Measurements from ENCODE around the gene ZNF256. TPM values are rescaled to one million over a fixed set of nuclear protein-coding genes. Genes with fewer than 3 reads are reported as not detected.
A peak's percentile ranks its signal among the peaks of the same experiment; 100 is the strongest.

Gene ZNF256
- total and polyA plus RNA-seq, 9 of the 15 experiments (the other 6 are each of a cell fraction or from before 2014, with no cell fraction given) = 0.07 to 0.36 (median 0.21) TPM; not detected in 1

- H3K27ac ChIP-seq (ENCODE audit: extremely low read depth, low read depth, low read length) = no peak overlapping the region
- TF ChIP-seq NR2C1 (IDR thresholded peaks at IDR 0.05) (no peak), NR2C1 (tag; IDR thresholded peaks at IDR 0.05) (no peak), ZNF174 (CRISPR knock-in tag; IDR thresholded peaks at IDR 0.05) (no peak)
- no peak overlapping the region for H3K9ac ChIP-seq (ENCODE audit: insufficient read depth in 1 of 2, low read depth in 2 of 2, low read length in 2 of 2)
These were observed 453 bp downstream of the ZNF256 start for GRCh38 chr19:57947088-57947418.

GRCh38 chr19:57946316-57946715 lies 1.2 kb downstream of the ZNF256 start:
- CTCF ChIA-PET (ENCODE audit: low intra/inter-chr PET ratio) = interaction anchor here (0.6 kb wide), 1 partner anchor 253 kb away, joined by 3 read pairs; no protein-coding TSS in a partner anchor
- H2AFZ ChIP-seq (ENCODE audit: low read depth, low read length) = no peak overlapping the region
- no peaks in the 10 kb centered on the region for H3K27me3 ChIP-seq (ENCODE audit: control insufficient read depth in 2 of 2, insufficient read depth in 2 of 2, low read length in 2 of 2)
- H3K4me3 ChIP-seq = no peak overlapping the region; the same call in 1 of the 2 replicates
- H3K4me2 ChIP-seq (ENCODE audit: insufficient read depth, low read length) = no peak overlapping the region
- H3K79me2 ChIP-seq (ENCODE audit: control insufficient read depth, insufficient read depth, low read length) = no peaks in the 10 kb centered on the region
- WGBS (ENCODE audit: insufficient coverage, low coverage, missing lambda C conversion rate) = 0% methylated on average over 2 of the region's 2 CpGs
- no peak for DNase-seq (ENCODE audit: extremely low read depth in 1 of 4, low spot score in 3 of 4)
- H3K4me1 ChIP-seq (replicated peaks in 1 of 2; ENCODE audit: control insufficient read depth in 2 of 2, insufficient read depth in 2 of 2, low read length in 2 of 2) = no peaks in the 10 kb centered on the region
- BruUV-seq (replicated peaks) = no TSS peak
- H3K9me3 ChIP-seq (replicated peaks; ENCODE audit: control insufficient read depth, insufficient read depth, low read depth, low read length) = no peaks in the 10 kb centered on the region; the same call in 1 of the 2 replicates
- no peak overlapping the region for H3K9ac ChIP-seq (ENCODE audit: insufficient read depth in 1 of 2, low read depth in 2 of 2, low read length in 2 of 2)
- no peaks in the 10 kb centered on the region for H4K20me1 ChIP-seq (replicated peaks; ENCODE audit: control insufficient read depth, insufficient read depth, low read length)
- POLR2A ChIA-PET = no interaction called here
- H3K36me3 ChIP-seq (ENCODE audit: control insufficient read depth, insufficient read depth, low read length) = no peaks in the 10 kb centered on the region
- no peak for FAIRE-seq
- ATAC-seq = no peak
- intact Hi-C loops (cut with micrococcal nuclease) (no loop called here), in situ Hi-C loops (cut with MboI) (no loop called here)
- H3K27ac ChIP-seq (ENCODE audit: extremely low read depth, low read depth, low read length) = no peak overlapping the region
- no peaks in the 10 kb centered on the region for H3K9me1 ChIP-seq (ENCODE audit: control insufficient read depth, insufficient read depth, low read length)
- TF ChIP-seq SP2 (IDR thresholded peaks at IDR 0.05; ENCODE audit: extremely low read depth, low read depth, low read length, poor library complexity, severe bottlenecking) (no peak), MEIS2 (IDR thresholded peaks at IDR 0.05; ENCODE audit: partially characterized antibody) (no peak), ZBTB17 (CRISPR knock-in tag; IDR thresholded peaks at IDR 0.05) (no peak), ID3 (CRISPR knock-in tag; IDR thresholded peaks at IDR 0.05) (no peak), ID3 (tag; IDR thresholded peaks at IDR 0.05) (no peak), CEBPB (tag; IDR thresholded peaks at IDR 0.05) (no peak), SMAD4 (CRISPR knock-in tag; conservative IDR thresholded peaks at IDR 0.05) (no peak), NCOR1 (IDR thresholded peaks at IDR 0.05) (no peak), ZNF512 (tag; IDR thresholded peaks at IDR 0.05) (no peak), HOXB6 (CRISPR knock-in tag; IDR thresholded peaks at IDR 0.05; ENCODE audit: borderline replicate concordance) (no peak), NCOA1 (IDR thresholded peaks at IDR 0.05; ENCODE audit: low read depth) (no peak), CHD2 (IDR thresholded peaks at IDR 0.05; ENCODE audit: low read depth, low read length) (no peak)

More at GRCh38 chr19:57947088-57947418, 453 bp downstream of the ZNF256 start:
- no peak for FAIRE-seq
- Histone ChIP-seq H3K4me1 (replicated peaks in 1 of 2; ENCODE audit: control insufficient read depth in 2 of 2, insufficient read depth in 2 of 2, low read length in 2 of 2) (no peaks in the 10 kb centered on the region), H3K4me2 (ENCODE audit: insufficient read depth, low read length) (no peak overlapping the region), H3K9me3 (replicated peaks; ENCODE audit: control insufficient read depth, insufficient read depth, low read depth, low read length) (no peaks in the 10 kb centered on the region; the same call in 1 of the 2 replicates), H3K4me3 (peak overlapping the region; percentile 34), H3K79me2 (ENCODE audit: control insufficient read depth, insufficient read depth, low read length) (no peaks in the 10 kb centered on the region), H2AFZ (ENCODE audit: low read depth, low read length) (no peak overlapping the region), H3K9me1 (ENCODE audit: control insufficient read depth, insufficient read depth, low read length) (no peaks in the 10 kb centered on the region), H3K36me3 (ENCODE audit: control insufficient read depth, insufficient read depth, low read length) (no peaks in the 10 kb centered on the region), H4K20me1 (replicated peaks; ENCODE audit: control insufficient read depth, insufficient read depth, low read length) (no peaks in the 10 kb centered on the region), H3K27me3 (ENCODE audit: control insufficient read depth in 2 of 2, insufficient read depth in 2 of 2, low read length in 2 of 2) (no peaks in the 10 kb centered on the region)
- ATAC-seq = no peak
- DNase-seq (ENCODE audit: extremely low read depth in 1 of 4, low spot score in 3 of 4) = no peak
- POLR2A ChIA-PET = no interaction called here
- BruUV-seq (replicated peaks) = no TSS peak
- CTCF ChIA-PET (ENCODE audit: low intra/inter-chr PET ratio) = interaction anchor here (0.6 kb wide), 1 partner anchor 252 kb away, joined by 3 read pairs; no protein-coding TSS in a partner anchor
- in situ Hi-C loops (cut with MboI) (no loop called here), intact Hi-C loops (cut with micrococcal nuclease) (no loop called here)
- 8% methylated on average over 14 of the region's 18 CpGs for WGBS (ENCODE audit: insufficient coverage, low coverage, missing lambda C conversion rate)

All from K562 (cell line).